Stimulated activated CD8-positive, alpha-beta memory T cell treated with anti-CD3 and anti-CD28 coated beads, Interleukin-12 subunit alpha, Interleukin-12 subunit beta, amount 100 ng/mL, for 24 hours (primary cell): ENCODE results near the gene TSNAX.
"Not testable (repeated sequence)": the region's sequence is repeated elsewhere in the genome, so short reads cannot be mapped to it uniquely, and the experiment has no call there.

ENCODE experiments used
- DNase-seq: peaks from one replicate; pipeline ENCODE4 v3.0.0-alpha.2; 2020; ENCODE audit errors: extremely low read depth

TSNAX gene

DNA sequence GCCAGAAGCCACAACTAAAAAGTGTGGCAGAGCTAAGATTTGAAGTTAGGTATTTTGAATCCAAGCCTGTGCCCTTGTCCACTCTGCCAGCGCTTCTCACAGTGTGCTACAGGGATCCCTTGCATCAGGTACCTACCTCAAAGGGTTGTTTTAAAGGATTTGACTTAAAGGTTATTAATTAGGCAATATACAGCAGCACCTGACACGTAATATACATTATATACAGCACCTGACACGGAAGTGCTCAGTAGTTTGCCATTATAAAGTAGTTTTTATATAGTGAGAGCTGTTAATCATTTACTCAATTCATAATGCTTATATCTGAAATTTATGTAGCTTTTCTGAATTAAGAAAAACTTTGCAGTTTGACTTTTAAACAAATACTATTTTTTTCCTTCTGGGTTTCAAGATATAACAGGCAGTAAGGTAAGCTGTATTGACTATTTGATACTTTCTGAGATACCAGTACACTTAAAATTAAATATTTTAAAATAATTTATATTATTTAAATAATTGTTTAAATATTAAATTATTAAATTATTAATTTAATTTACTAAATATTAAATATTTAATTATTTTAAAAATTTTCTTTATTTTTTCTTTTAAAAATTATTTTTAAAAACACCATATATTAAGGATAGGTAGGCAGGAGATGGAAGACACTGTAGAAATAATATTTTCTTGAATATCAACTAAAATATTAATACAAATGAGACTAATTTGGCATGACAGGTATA is 33.3 kb downstream of the TSNAX start:
- no peak for DNase-seq

DNA sequence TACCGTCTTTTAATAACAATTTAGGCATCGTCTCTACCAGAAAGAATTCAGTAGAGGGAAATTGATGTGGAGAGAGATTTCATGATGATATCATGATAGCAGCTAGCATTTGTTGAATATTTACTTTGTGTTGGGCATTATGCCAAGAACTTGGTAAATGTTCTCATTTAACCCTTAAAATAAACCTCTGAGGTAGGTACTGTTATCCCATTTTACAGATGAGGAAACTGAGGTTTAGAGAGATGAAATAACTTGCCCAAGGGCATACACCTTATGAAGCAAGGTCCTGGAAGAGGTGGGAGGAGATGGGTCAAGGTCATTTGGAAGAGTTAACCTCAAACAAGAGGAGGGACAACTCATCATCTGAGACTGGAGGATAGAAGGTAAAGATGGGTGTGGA is 34.8 kb downstream of the TSNAX start:
- no peak for DNase-seq

DNA sequence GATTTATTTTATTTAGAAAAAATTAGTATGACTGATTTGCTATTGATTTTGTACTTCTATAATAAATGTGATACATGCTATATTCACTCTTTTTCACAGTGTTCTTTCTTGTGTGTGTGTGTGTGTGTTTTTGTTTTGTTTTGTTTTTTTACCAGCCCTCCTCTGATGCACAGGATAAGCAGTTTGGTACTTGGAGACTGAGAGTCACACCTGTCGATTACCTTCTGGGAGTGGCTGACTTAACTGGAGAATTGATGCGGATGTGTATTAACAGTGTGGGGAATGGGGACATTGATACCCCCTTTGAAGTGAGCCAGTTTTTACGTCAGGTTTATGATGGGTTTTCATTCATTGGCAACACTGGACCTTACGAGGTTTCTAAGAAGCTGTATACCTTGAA is 35.9 kb downstream of the TSNAX start:
- no peak for DNase-seq

DNA sequence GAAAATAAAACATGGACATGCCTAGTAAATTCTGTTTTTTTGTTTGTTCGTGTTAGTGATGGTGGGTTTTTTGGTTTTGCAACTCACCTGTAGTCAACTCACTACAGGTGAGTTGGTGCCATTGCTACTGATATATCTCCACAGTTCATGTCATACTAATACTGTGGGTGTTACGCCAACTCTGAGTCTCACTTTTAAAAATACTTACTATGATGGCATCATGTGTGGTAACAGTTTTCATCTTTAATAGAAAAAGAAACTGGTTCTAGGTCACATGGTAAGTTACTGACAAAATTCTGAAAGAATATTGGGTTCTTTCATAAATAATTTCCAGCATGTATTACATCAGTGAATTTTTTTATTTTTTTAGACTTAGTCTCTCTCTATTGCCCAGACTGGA is 38.0 kb downstream of the TSNAX start:
- no peak for DNase-seq

DNA sequence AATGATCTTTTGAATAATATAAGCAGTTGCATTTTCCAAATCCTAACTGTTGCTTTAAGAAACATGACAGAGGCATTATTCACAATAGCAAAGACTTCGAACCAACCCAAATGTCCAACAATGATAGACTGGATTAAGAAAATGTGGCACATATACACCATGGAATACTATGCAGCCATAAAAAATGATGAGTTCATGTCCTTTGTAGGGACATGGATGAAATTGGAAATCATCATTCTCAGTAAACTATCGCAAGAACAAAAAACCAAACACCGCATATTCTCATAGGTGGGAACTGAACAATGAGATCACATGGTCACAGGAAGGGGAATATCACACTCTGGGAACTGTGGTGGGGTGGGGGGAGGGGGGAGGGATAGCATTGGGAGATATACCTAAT is 41.8 kb downstream of the TSNAX start:
- not testable (repeated sequence) for DNase-seq

DNA sequence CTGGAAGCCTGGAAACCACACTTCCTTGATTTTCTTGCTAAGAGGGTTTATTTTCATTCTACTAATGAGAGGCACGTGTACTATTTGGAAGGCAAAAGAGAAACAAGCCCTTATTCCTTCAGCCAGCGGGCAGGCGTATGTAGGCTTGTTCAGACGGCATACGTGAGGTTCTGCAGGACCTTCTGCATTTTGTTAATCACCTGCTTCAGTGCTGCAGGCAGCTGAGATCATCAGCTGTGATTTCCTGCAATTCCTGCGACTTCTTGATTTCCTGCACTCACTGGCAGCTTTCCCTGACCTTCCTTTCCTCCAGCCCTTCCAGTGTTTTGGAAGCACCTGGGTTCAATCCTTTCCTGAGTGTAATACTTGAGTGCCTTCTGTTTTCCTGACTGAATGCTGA is 43.4 kb downstream of the TSNAX start:
- no peak for DNase-seq

DNA sequence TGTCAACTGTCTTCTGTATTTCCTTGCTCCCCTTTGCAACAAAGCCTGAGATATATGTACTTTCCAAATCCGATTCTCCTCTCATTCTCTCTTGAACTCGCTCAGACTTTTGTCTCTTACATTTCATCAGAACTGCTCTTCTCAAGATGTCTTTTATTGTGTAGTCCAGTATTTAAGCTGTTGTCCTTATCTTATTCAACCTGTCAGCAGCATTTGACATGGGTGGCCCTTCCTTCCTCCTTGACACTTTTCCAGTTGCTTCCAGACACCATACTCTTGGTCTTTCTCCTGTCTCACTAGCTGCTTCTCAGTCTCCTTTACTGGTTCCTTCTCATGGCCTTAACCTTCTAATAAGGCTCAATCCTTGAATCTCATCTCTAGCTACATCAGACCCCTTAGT is 47.0 kb downstream of the TSNAX start:
- no peak for DNase-seq

DNA sequence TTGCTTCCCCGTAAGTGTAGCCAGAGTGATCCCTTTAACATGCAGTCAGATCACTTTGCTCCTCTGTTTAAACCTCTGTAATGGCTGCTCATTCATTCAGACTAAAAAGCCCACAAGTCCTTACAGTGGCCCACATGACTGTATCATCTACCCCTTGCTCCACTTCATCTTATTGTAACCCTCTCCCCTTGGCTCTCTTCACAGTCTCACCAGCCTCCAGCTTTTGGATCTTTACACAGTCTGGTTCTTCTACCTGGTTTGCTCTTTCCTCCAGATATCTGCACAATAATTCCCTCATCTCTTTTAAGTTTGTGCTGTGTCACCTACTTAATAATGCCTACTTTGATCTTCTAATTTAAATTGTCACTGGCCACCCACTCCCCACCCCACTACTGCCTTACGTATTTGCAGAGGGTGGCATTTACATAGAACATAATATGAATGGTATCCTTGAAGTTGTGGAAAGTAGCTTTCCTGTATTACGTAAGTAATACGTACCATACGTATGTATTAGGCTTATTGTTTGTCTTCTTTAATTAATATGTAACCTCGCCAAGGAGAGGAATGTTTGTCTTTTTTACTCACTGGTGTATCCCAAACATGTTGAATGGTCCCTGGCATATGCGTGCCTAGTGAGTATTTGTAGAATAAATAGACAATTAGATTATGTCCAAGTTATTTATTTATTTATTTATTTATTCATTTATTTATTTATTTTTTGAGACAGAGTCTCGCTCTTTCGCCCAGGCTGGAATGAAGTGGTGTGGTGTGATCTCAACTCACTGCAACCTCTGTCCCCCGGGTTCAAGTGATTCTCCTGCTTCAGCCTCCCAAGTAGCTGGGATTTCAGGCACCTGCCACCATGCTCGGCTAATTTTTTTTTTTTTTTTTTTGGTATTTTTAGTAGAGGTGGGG is 48.6 kb downstream of the TSNAX start:
- DNase-seq, result no peak

DNA sequence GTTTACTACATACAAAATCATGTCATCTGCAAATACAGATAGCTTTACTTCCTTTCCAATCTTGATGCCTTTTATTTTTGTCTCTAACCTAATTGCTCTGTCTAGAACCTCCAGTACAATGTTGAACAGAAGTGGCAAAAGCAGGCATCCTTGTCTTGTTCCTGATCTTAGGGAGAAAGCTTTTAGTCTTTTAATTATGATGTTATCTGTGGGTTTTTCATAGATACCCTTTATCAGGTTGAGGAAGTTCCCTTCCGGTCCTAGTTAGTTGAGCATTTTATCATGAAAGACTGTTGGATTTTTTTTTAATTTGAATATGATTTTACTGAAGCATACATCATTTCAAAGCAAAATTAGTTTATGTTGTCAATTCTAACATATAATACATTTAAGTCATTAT is 52.4 kb downstream of the TSNAX start:
- no peak for DNase-seq

DNA sequence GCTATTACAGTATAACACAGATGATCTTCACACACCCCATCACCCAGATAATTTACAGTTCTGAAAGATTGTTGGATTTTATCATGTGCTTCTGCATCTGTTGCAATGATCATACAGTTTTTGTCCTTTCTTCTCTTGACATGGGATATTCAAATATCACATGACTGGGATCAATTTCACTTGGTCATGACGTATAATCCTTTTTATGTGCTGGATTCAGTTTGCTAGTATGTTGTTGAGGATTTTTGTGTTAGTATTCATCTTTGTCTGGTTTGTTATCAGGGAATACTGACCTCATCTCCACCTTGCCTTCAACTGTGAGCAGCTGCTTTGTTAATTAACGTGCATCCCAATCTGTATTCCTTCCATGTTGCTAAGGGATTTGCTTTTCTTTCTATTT is 53.4 kb downstream of the TSNAX start:
- no peak for DNase-seq

DNA sequence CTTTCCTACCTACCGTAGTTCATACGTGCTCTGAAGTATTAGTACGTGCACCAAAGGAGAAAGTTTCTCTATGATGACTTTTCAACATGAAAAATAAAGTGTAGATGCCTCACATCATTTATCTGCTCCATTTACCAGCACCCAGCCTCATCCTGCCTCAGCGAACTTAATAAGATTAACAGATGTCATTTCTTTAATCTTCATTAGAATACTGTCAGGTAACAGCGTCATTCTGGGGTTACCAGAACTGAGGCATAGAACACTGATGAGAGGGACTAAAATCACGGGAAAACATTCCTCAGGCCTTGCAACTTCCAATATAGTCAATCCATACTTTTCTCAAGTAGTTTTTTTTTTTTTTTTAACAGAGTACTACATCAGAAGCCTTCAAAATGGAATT is 54.9 kb downstream of the TSNAX start:
- DNase-seq, result no peak

DNA sequence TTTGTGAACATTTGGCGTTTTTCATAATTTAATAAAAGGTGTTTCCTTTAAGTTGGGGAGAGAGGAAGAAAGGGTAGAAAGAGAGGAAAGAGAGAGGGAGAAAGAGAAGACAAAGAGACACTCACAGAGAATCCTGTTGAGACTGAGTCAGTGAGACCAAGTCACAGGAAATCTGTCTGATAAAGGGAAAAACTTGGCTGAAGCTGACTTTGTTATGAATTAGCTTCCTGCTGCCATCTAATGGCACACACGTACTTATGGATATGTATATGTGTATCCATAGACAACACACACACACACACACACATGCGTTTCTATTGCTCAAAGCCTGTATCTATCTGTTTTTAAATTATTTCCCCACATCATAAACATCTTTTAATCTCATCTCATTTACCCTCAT is 55.6 kb downstream of the TSNAX start:
- no peak for DNase-seq

DNA sequence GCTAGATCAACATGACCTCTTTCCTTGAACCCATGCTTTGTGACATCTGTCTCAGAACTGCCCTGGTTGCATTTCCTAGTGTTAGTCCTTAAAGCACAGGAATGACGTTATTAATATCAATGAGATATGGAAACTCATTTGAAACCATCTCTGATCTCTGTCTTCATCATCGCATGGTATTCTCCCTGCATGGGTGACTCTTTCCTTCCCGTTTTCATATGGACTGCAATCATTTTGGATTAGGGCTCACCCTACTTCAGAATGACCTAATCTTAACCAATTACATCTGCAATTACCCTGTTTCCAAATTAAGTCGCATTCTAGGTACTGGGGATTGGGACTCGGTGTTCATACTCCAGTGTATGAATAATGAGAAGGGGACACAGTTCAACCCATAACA is 56.5 kb downstream of the TSNAX start:
- no peak for DNase-seq

DNA sequence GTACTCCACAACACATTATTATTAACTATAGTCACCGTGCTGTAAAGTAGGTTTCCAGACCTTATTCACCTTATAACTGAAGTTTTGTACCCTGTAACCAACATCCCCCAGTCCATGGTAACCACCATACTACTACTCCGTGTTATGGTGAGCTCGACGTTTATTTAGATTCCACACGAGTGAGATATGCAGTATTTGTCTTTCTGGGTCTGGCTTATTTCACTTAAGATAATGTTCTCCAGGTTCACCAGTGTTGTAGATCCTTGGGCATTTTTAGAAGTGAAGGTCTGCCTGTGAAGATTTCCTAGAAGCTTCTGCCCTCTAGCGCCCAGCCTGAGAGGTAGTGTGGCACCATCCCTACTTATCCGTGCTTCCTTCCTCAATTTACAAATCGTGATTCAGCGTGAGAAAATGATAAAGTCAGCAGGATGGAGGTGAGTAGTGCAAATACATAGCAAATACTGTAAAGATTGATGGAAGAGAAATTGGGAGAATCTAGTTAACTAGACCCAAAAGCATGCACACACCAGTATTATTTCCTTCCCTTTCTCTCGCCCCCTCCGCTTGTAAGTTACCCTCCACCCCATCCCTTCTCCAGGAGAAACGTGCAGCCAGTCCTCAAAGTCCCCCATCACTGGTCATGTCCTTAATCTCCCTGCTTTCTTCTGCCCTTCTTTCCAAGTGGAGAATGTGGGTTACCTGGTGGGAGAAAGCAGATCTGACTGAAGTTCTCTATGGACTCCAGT is 62.2 kb downstream of the TSNAX start:
- DNase-seq, result no peak

DNA sequence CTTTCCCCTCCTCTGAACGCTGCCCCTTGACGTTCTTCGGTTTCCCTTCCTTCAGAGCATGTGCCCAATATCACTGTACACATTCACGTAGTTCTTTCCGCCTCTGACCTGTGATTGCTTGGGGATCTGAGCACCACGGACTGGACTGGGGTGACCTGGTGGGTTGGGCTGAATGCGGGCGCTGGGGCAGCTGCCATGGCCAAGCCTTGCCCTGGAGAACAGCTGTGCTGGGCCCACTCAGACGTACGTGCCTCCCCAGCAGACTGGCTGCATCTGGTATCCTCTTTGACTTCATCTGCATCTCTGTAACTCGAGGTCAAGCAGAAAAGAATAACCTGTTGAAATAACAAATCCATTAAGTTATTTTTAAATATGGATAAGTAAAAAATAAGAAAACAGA is 63.0 kb downstream of the TSNAX start:
- DNase-seq, result no peak

DNA sequence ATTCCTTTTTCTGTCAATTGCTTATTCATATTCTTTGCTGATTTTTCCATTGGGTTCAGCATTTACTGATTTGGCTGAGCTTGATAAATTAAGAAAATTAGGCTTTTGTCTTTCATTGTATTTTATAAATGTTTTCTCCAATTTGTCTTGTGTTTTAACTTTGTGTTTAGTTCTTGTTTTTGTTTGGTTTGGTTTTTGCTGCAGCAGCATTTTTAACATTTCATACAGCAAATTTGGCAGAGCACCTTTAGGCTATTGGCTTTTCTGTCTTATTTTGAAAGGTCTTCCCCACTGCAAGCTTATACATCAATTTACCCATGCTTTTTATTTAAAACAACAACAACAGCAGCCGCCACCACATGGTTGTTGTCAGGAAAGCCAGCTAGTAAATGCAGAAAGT is 64.3 kb downstream of the TSNAX start:
- no peak for DNase-seq

DNA sequence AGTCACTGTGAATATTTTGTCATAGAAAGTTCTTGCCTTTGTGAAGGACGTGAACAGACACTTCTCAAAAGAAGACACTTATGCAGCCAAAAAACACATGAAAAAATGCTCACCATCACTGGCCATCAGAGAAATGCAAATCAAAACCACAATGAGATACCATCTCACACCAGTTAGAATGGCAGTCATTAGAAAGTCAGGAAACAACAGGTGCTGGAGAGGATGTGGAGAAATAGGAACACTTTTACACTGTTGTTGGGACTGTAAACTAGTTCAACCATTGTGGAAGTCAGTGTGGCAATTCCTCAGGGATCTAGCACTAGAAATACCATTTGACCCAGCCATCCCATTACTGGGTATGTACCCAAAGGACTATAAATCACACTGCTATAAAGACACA is 64.8 kb downstream of the TSNAX start:
- DNase-seq, result not testable (repeated sequence)

DNA sequence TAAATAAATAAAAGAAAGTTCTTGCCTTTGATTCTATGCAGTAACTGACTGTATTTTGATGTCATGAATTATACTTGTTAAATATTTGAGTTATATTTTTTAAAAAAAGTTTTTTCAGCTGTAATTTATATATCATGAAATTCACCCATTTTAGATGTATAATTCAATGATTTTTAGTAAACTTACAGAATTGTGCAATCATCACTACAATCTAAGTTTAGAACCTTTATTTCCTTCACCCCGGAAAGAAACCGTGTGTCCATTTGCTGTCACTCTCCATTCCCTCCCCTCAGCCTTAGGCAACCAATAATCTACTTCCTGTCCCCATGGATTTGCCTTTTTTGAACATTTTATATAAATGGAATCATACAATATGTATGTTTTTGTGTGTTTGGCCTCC is 65.7 kb downstream of the TSNAX start:
- no peak for DNase-seq

DNA sequence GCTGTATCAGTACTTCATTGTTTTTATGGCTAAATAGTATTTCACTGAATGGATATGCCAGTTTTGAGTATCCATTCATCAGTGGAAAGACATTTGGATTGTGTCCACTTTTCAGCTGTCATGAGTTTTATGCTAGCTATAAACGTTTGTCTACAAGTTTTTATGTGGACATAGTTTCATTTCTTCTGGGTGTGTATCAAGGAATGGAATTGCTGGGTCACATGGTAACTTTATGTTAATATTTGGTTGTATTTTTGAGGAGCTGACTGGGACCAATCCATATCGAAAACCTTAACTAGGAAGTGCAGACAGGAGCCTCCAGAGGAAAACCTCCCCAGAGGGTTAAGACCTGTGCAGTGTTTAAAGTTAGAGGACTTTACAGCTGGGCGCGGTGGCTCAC is 66.3 kb downstream of the TSNAX start:
- DNase-seq, result no peak

DNA sequence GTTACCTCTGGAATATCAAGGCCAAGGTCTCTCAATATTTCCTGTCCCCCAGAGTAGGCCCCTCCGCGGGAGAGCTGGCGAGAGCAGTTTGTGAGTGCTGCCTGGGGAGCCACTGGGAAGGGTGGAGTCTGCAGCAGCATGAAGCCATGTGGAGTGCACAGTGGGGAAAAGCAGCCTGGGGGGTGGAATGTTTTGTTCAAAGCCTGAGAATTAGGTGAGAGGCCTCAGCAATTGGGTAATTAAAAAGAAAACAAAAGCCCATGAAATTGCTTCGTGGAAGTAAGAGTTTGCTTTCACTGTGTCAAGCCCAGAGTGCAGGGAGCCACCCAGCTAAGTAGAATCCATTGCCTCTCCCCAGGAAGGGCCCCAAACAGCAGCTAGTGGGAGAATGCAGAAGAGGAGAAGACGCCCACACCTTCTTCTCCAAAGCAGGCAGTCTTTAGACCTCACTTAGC is 67.9 kb downstream of the TSNAX start:
- no peak for DNase-seq

DNA sequence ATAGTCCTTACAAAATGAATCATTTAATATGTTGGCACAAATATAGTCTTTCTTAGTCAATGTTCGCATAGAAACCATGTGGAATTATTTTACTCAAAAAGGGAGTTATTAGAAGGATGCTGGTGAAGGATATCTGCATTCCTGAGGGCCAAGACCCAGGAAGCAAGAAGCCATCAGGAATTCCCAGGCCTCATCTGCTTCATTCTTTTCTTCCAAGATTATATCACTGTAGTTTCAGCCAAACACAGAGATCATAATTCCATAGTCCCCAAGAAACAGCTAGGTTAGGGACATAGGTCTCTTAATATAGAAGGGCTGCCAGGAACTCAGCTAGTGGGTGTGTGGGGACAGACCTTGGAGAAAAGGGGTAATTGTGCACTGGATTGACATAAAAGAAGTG is 69.5 kb downstream of the TSNAX start:
- DNase-seq, result no peak

DNA sequence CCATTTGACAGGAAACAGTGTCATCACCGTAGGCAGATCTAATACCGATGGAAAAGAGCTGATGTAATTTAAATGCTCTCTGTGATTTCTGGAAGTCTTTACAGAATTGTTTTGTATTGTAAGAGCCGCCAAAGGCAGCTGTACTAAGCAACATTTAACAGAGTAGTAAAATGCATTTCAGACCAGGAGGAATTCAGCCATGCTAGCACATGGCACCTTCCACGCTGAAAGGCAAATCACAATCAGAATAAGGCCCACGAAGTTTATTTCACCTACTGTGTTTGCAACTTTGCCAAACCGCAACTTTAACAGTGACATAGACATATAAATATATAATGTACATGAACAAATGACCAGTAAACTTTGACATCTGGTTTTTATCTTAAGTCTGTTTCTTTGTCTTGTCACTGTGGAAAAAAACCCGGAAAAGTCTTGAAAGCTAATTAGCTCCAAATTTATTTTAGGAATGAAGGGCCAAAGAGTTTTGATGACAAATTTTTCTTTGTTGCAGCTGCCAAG is 72.0 kb downstream of the TSNAX start:
- DNase-seq, result no peak
